Right atrium auricular region (tissue), 2 donors: ENCODE data around the gene SGPP1. TPM values are rescaled to one million over a fixed set of nuclear protein-coding genes. Genes with fewer than 3 reads are reported as not detected.

Source experiments
- DNase-seq: peaks from one replicate; pipeline ENCODE4 v3.0.0-alpha.2; 2019; ENCODE audit warnings: low spot score
- H3K27ac ChIP-seq, 2 donors: fragments of 200-600 bp; sonication (generic); 1 replicate in 1 of 2; 2 replicates in 1 of 2; pipeline ENCODE4 v1.5.1; 2016 to 2019
- H3K27me3 ChIP-seq, 2 donors: fragments of 200-600 bp; sonication (generic); one replicate each; pipeline versions ENCODE4 v1.5.1 to v1.6.0; 2017 to 2019
- H3K36me3 ChIP-seq: fragments of 200-600 bp; sonication (generic); one replicate; pipeline ENCODE4 v1.5.1; 2016
- H3K4me1 ChIP-seq, 2 donors: fragments of 200-600 bp; sonication (generic); one replicate each; pipeline versions ENCODE4 v1.5.1 to v1.6.0; 2017 to 2019
- H3K4me3 ChIP-seq, 2 donors: fragments of 200-600 bp; sonication (generic); 1 replicate in 1 of 2; 2 replicates in 1 of 2; pipeline ENCODE4 v1.5.1; 2017 to 2019; ENCODE audit warnings: mild to moderate bottlenecking in 1 of 2, moderate library complexity in 1 of 2
- H3K9me3 ChIP-seq, 2 donors: fragments of 200-600 bp; sonication (generic); one replicate each; pipeline ENCODE4 v1.5.1; 2019
- total RNA-seq, 2 donors: library from RNA; depleted of rRNA; stranded (reverse); fragments of >200 nt; gene quantifications; one replicate each; pipeline ENCODE4 v1.1.0, GENCODE V29; 2016
- TF ChIP-seq, protein P1 (sequence below), 2 donors: fragments of 200-600 bp; sonication (generic); IDR thresholded peaks; one replicate each; pipeline ENCODE4 v1.5.1; 2019; ENCODE audit warnings: antibody characterized with exemption in 2 of 2

SGPP1 gene
- total RNA-seq, 2 donors from 2014 or later, result 9.1 to 9.3 TPM

DNA sequence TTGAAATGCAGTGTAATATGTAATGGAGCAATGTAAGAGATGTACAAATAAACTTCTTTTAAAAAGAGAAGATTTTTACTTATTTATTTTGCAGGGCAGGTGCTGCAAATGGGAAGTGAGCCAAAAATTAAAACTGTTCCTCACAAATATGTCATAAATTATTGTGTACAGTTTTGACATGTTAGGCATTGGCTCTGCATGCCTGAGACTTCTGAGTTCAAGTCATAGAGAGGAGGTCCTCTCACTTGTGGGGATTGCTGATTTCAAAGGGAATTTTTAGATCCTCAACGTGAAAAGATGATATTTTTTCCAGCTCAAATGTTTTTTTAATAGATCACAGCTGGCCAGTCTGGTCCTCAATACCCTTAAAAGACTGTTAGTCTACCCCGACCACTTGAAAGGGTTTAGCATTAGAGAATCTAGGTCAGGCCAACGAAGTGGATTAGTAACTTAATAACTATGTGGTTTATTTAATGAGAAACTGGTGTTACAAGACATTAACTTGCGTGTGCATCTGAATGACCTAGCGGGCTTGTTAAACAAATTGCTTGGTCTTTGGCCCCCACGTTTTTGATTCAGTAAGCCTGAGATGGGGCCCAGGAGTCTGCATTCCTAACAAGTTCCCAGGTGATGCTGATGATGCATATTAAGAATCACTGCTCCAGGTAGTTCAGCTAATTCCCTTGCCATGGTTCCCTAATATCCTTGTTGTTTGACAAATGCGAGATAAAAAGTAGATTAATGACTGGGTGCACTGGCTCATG is 55.3 kb downstream of the SGPP1 start:
- Histone ChIP-seq H3K4me1 (no peaks in the 10 kb centered on the region), H3K36me3 (no peaks in the 10 kb centered on the region), H3K27ac (no peak overlapping the region), H3K4me3 (no peak overlapping the region), H3K9me3 (no peaks in the 10 kb centered on the region), H3K27me3 (no peaks in the 10 kb centered on the region)
- no peak for DNase-seq
- TF ChIP-seq, protein P1, sequence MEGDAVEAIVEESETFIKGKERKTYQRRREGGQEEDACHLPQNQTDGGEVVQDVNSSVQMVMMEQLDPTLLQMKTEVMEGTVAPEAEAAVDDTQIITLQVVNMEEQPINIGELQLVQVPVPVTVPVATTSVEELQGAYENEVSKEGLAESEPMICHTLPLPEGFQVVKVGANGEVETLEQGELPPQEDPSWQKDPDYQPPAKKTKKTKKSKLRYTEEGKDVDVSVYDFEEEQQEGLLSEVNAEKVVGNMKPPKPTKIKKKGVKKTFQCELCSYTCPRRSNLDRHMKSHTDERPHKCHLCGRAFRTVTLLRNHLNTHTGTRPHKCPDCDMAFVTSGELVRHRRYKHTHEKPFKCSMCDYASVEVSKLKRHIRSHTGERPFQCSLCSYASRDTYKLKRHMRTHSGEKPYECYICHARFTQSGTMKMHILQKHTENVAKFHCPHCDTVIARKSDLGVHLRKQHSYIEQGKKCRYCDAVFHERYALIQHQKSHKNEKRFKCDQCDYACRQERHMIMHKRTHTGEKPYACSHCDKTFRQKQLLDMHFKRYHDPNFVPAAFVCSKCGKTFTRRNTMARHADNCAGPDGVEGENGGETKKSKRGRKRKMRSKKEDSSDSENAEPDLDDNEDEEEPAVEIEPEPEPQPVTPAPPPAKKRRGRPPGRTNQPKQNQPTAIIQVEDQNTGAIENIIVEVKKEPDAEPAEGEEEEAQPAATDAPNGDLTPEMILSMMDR (IDR thresholded peaks at IDR 0.05), result no peak

GRCh38 chr14:63671987-63672386 is 55.9 kb downstream of the SGPP1 start:
- Histone ChIP-seq H3K27ac (no peak overlapping the region), H3K9me3 (no peaks in the 10 kb centered on the region), H3K4me1 (no peaks in the 10 kb centered on the region), H3K4me3 (no peak overlapping the region), H3K36me3 (no peaks in the 10 kb centered on the region), H3K27me3 (no peaks in the 10 kb centered on the region)
- no peak for DNase-seq
- TF ChIP-seq, protein P1 (IDR thresholded peaks at IDR 0.05), result no peak

GRCh38 chr14:63670692-63671091 is 57.2 kb downstream of the SGPP1 start:
- no peak overlapping the region for H3K27ac ChIP-seq
- TF ChIP-seq, protein P1 (IDR thresholded peaks at IDR 0.05), result no peak
- no peaks in the 10 kb centered on the region for H3K27me3 ChIP-seq
- H3K9me3 ChIP-seq, result no peaks in the 10 kb centered on the region
- no peaks in the 10 kb centered on the region for H3K4me1 ChIP-seq
- DNase-seq, result no peak
- no peaks in the 10 kb centered on the region for H3K36me3 ChIP-seq
- H3K4me3 ChIP-seq, result no peak overlapping the region

DNA sequence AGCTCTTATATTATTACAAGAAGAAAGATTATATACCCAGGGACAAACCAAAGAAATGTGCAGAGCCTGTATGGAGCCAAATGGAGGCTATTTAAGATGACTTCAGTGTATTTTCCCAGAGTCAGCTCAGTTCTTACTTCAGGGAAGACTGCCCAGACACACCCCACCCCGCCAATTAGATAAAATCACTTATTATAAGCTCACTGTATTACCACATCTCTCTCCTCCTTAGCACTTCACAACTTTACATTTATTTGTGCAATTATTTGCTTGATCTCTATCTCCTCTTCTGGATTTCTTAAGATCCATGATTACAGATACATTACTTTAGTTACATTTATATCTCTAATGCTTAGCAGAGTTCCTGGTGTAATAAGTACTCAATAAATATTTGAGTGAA is 61.5 kb downstream of the SGPP1 start:
- Histone ChIP-seq H3K27ac (no peak overlapping the region), H3K4me3 (no peak overlapping the region), H3K27me3 (no peaks in the 10 kb centered on the region), H3K9me3 (no peaks in the 10 kb centered on the region), H3K4me1 (no peaks in the 10 kb centered on the region), H3K36me3 (no peaks in the 10 kb centered on the region)
- DNase-seq, result no peak
- TF ChIP-seq, protein P1 (IDR thresholded peaks at IDR 0.05), result no peak

- DNase-seq, result no peak
Observed at GRCh38 chr14:63663428-63664341, 64.2 kb downstream of the SGPP1 start.

More at GRCh38 chr14:63663428-63664341, 64.2 kb downstream of the SGPP1 start:
- Histone ChIP-seq H3K4me3 (no peak overlapping the region), H3K4me1 (no peaks in the 10 kb centered on the region), H3K27me3 (no peaks in the 10 kb centered on the region), H3K27ac (no peak overlapping the region), H3K36me3 (no peaks in the 10 kb centered on the region), H3K9me3 (no peaks in the 10 kb centered on the region)
- TF ChIP-seq, protein P1 (IDR thresholded peaks at IDR 0.05), result no peak
